PC-3 (cell line): ENCODE results near the gene SLC7A1.

ENCODE experiments used
- CTCF ChIP-seq: fragments of 300-600 bp; sonication (generic); conservative IDR thresholded peaks from 2 replicates; pipeline ENCODE4 v1.5.1; 2017; ENCODE audit warnings: antibody characterized with exemption, low read depth, mild to moderate bottlenecking, low read length
- EZH2 ChIP-seq: fragments of 300-600 bp; sonication (generic); IDR thresholded peaks from one replicate; pipeline ENCODE4 v1.6.1; 2017; ENCODE audit warnings: antibody characterized with exemption, mild to moderate bottlenecking, low read length; ENCODE audit not compliant: unreplicated experiment

- TF ChIP-seq CTCF (no peak), EZH2 (no peak)
These were observed 28.1 kb downstream of the SLC7A1 start for GRCh38 chr13:29567411-29567810.
